ENCODE measurements around the gene ZNF862.

The ZNF862 gene

GRCh38 chr7:149866779-149867447 lies 28.7 kb downstream of the ZNF862 start:
- H3K4me2 ChIP-seq (ENCODE audit: insufficient read depth, low read length), result peak overlapping the region; percentile 53
- peak overlapping the region; percentile 97 for H3K27ac ChIP-seq (ENCODE audit: low read length)
- H3K4me3 ChIP-seq (ENCODE audit: low read depth in 1 of 2, low read length in 2 of 2), result peak overlapping the region in 1 of 2 experiments; percentile 38; a peak in 1 of 4 replicates
- H3K79me2 ChIP-seq (ENCODE audit: insufficient read depth, low read length), result no peaks in the 10 kb centered on the region
- peak; percentile 48 for ATAC-seq (ENCODE audit: insufficient read depth, low read depth)
- no peaks in the 10 kb centered on the region for H3K27me3 ChIP-seq (ENCODE audit: insufficient read depth, low read length, poor library complexity)
- peak; percentile 74 for DNase-seq
- peaks cover 81% of the 10 kb centered on the region for H3K4me1 ChIP-seq (ENCODE audit: insufficient read depth, low read length)
- H4K20me1 ChIP-seq (ENCODE audit: insufficient read depth, low read length), result no peaks in the 10 kb centered on the region
- 0 out of 2 replicates have a peak overlapping the region, but pooled peaks have one; percentile 15 for H2AFZ ChIP-seq (ENCODE audit: low read depth, low read length)
- TF ChIP-seq EZH2 (IDR thresholded peaks at IDR 0.05; ENCODE audit: borderline replicate concordance, low read depth, low read length, severe bottlenecking), result no peak
- TF ChIP-seq CTCF (IDR thresholded peaks at IDR 0.05; ENCODE audit: borderline replicate concordance, extremely low read depth, low read length, poor library complexity, severe bottlenecking), result no peak
- H3K9ac ChIP-seq (ENCODE audit: low read depth, low read length), result peak overlapping the region; percentile 56
- no peaks in the 10 kb centered on the region for H3K9me3 ChIP-seq (ENCODE audit: insufficient read depth, low read length, severe bottlenecking)
- H3K36me3 ChIP-seq (ENCODE audit: insufficient read depth, low read length), result peaks cover 50% of the 10 kb centered on the region

GRCh38 chr7:149867762-149868622 lies 29.8 kb downstream of the ZNF862 start:
- no peaks in the 10 kb centered on the region for H3K27me3 ChIP-seq (ENCODE audit: insufficient read depth, low read length, poor library complexity)
- H3K27ac ChIP-seq (ENCODE audit: low read length), result peak overlapping the region; percentile 97
- no peak overlapping the region for H3K4me2 ChIP-seq (ENCODE audit: insufficient read depth, low read length)
- no peaks in the 10 kb centered on the region for H3K9me3 ChIP-seq (ENCODE audit: insufficient read depth, low read length, severe bottlenecking)
- H3K79me2 ChIP-seq (ENCODE audit: insufficient read depth, low read length), result peaks cover 6% of the 10 kb centered on the region
- H3K4me1 ChIP-seq (ENCODE audit: insufficient read depth, low read length), result peaks cover 90% of the 10 kb centered on the region
- no peak overlapping the region for H2AFZ ChIP-seq (ENCODE audit: low read depth, low read length)
- H3K36me3 ChIP-seq (ENCODE audit: insufficient read depth, low read length), result peaks cover 42% of the 10 kb centered on the region
- H3K9ac ChIP-seq (ENCODE audit: low read depth, low read length), result 0 out of 2 replicates have a peak overlapping the region, but pooled peaks have one; percentile 7
- no peak for ATAC-seq (ENCODE audit: insufficient read depth, low read depth)
- no peak for DNase-seq
- H3K4me3 ChIP-seq (ENCODE audit: low read depth in 1 of 2, low read length in 2 of 2), result no peak overlapping the region
- no peak for TF ChIP-seq CTCF (IDR thresholded peaks at IDR 0.05; ENCODE audit: borderline replicate concordance, extremely low read depth, low read length, poor library complexity, severe bottlenecking)
- TF ChIP-seq EZH2 (IDR thresholded peaks at IDR 0.05; ENCODE audit: borderline replicate concordance, low read depth, low read length, severe bottlenecking), result no peak
- no peaks in the 10 kb centered on the region for H4K20me1 ChIP-seq (ENCODE audit: insufficient read depth, low read length)

DNA sequence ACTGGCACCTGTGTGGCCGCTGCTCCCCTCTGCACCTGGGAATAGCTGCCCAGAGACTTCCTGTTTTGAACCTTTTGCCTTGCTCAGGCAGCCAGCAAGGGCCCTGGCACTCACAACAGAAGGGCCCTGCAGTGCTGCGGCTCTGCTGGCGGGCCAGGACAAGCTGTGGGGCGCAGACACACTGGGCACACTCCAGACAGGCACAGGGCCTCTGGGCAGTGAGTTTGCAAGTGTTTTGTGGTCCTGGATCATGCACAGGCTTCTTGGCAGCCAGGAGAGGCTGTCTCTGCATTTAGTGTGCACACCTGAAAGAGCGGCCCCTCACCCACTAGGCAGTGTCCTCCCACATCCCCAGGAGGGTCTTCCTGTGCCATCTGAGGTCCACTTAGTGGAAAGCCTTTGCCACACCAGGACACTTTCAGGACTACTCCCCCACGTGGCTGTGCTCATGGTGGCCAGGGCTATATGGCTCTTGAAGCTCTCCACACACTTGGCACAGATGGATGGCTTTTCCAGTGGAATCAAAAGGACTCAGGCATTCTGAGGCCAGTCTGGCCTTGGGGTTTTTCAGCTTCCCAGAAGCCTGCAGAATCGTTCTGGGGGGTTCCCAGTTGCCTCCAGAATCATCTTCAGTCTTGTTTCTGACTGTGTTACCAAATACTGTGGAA lies 30.6 kb downstream of the ZNF862 start:
- no peak for ATAC-seq (ENCODE audit: insufficient read depth, low read depth)
- Histone ChIP-seq H3K27me3 (ENCODE audit: insufficient read depth, low read length, poor library complexity) (no peaks in the 10 kb centered on the region), H3K4me2 (ENCODE audit: insufficient read depth, low read length) (no peak overlapping the region), H3K27ac (ENCODE audit: low read length) (peak overlapping the region; percentile 97), H4K20me1 (ENCODE audit: insufficient read depth, low read length) (no peaks in the 10 kb centered on the region), H2AFZ (ENCODE audit: low read depth, low read length) (no peak overlapping the region), H3K36me3 (ENCODE audit: insufficient read depth, low read length) (peaks cover 38% of the 10 kb centered on the region), H3K4me1 (ENCODE audit: insufficient read depth, low read length) (peaks cover 94% of the 10 kb centered on the region), H3K9me3 (ENCODE audit: insufficient read depth, low read length, severe bottlenecking) (no peaks in the 10 kb centered on the region), H3K9ac (ENCODE audit: low read depth, low read length) (peak overlapping the region; percentile 7; the same call in 1 of the 2 replicates), H3K79me2 (ENCODE audit: insufficient read depth, low read length) (peaks cover 10% of the 10 kb centered on the region), H3K4me3 (ENCODE audit: low read depth in 1 of 2, low read length in 2 of 2) (no peak overlapping the region)
- DNase-seq, result no peak
- no peak for TF ChIP-seq EZH2 (IDR thresholded peaks at IDR 0.05; ENCODE audit: borderline replicate concordance, low read depth, low read length, severe bottlenecking)
- no peak for TF ChIP-seq CTCF (IDR thresholded peaks at IDR 0.05; ENCODE audit: borderline replicate concordance, extremely low read depth, low read length, poor library complexity, severe bottlenecking)
